PC-9 (cell line): ENCODE measurements around the gene OSER1. TPM values are rescaled to one million over a fixed set of nuclear protein-coding genes. Genes with fewer than 3 reads are reported as not detected.

Source experiments
- BruUV-seq: library from RNA; stranded (reverse); fragments of 400-500 nt; replicated peaks from 2 replicates; lab custom pipeline; 2021; lab: Mats Ljungman, UMichigan
- CTCF ChIA-PET: fragments of 300-600 bp; sonication (Branson Sonifier 250); formaldehyde crosslinking; loops from one replicate; lab custom pipeline; 2022; ENCODE audit warnings: antibody characterized with exemption; lab: Charles Lee
- POLR2A ChIA-PET: fragments of 300-600 bp; sonication (Branson Sonifier 250); formaldehyde crosslinking; loops from one replicate; lab custom pipeline; 2022; ENCODE audit warnings: antibody characterized with exemption; ENCODE audit not compliant: unreplicated experiment; lab: Charles Lee
- DNase-seq, 2 experiments: peaks; one replicate each; pipeline versions ENCODE4 v3.0.0 to v3.0.0-alpha.2; 2015 to 2022; ENCODE audit warnings: mixed read lengths in 1 of 2
- H2AFZ ChIP-seq: fragments of 200-600 bp; sonication (generic); 2 replicates; pipeline ENCODE4 v1.8.1; 2017; ENCODE audit warnings: antibody characterized with exemption
- H3F3A ChIP-seq: fragments of 200-600 bp; sonication (generic); 2 replicates; pipeline ENCODE4 v1.8.1; 2017; ENCODE audit warnings: antibody characterized with exemption, mild to moderate bottlenecking, low read depth; ENCODE audit not compliant: insufficient read depth
- H3K27ac ChIP-seq: fragments of 200-600 bp; sonication (generic); 2 replicates; pipeline ENCODE4 v1.6.1; 2016; ENCODE audit warnings: mixed run types
- H3K27me3 ChIP-seq: fragments of 200-600 bp; sonication (generic); 2 replicates; pipeline ENCODE4 v1.6.1; 2016; ENCODE audit warnings: low read depth, mixed run types; ENCODE audit not compliant: insufficient read depth
- H3K36me3 ChIP-seq: fragments of 200-600 bp; sonication (generic); 2 replicates; pipeline ENCODE4 v1.6.1; 2016; ENCODE audit warnings: low read depth, mixed run types
- H3K4me1 ChIP-seq: fragments of 200-600 bp; sonication (generic); replicated peaks from 2 replicates; pipeline ENCODE4 v1.6.1; 2016; ENCODE audit warnings: mixed run types; ENCODE audit not compliant: insufficient read depth
- H3K4me2 ChIP-seq: fragments of 200-600 bp; sonication (generic); 2 replicates; pipeline ENCODE4 v1.6.1; 2017; ENCODE audit warnings: mixed run types
- H3K4me3 ChIP-seq: fragments of 200-600 bp; sonication (generic); 2 replicates; pipeline ENCODE4 v1.6.1; 2016; ENCODE audit warnings: mixed run types
- H3K79me2 ChIP-seq: fragments of 200-600 bp; sonication (generic); 2 replicates; pipeline ENCODE4 v1.6.1; 2017; ENCODE audit warnings: low read depth, mixed run types
- H3K9me2 ChIP-seq: fragments of 200-600 bp; sonication (generic); 2 replicates; pipeline ENCODE4 v1.8.1; 2017; ENCODE audit warnings: mild to moderate bottlenecking; ENCODE audit not compliant: insufficient read depth
- H3K9me3 ChIP-seq: fragments of 200-600 bp; sonication (generic); 2 replicates; pipeline ENCODE4 v1.8.1; 2016; ENCODE audit warnings: low read depth; ENCODE audit not compliant: insufficient read depth
- H4K20me1 ChIP-seq: fragments of 200-600 bp; sonication (generic); 2 replicates; pipeline ENCODE4 v1.8.1; 2017; ENCODE audit not compliant: insufficient read depth
- EZH2 ChIP-seq: fragments of 200-600 bp; sonication (generic); IDR thresholded peaks from 2 replicates; pipeline ENCODE4 v1.8.0; 2017; ENCODE audit warnings: antibody characterized with exemption, low read depth
- intact Hi-C: fragments of 100-400 bp; cut with micrococcal nuclease; formaldehyde crosslinking; loops from one replicate; pipeline ENCODE4 v1.10.0; 2022; ENCODE audit not compliant: unreplicated experiment
- total RNA-seq: library from RNA; stranded (reverse); gene quantifications from 2 replicates; pipeline ENCODE4 v1.2.3, GENCODE V29; 2021
- TF ChIP-seq, protein P1 (sequence below): fragments of 200-600 bp; sonication (generic); conservative IDR thresholded peaks from 2 replicates; pipeline ENCODE4 v1.6.1; 2017; ENCODE audit warnings: mixed run types, antibody characterized with exemption, mild to moderate bottlenecking, moderate library complexity

OSER1 gene
- total RNA-seq, 1 experiment from 2014 or later = 136 TPM

DNA sequence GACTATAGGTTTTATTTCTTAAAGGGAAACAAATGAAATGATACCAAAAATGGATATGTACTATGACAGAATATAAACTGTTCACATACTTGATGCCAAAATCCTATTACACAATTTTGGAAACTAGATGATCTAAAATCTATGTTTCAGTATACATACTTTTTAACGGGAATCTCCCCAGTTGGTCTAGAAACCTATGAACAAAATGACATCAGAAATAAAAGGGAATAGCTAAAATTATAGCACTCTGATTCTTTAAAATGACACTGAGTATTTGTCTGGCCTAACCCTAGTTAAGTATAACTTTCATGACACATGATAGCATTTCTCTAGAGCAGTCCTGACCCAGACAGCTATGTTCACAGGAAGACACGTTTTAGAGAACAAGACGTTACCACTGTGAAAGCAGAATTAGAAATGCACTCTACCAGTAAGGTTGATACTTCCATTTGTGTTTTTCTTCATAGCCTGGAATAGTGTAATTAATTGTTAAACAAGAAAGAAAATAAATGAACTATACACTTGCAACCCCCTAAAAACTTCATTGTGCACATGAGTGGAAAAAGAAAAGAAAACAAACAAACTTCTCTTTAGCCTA lies 3.3 kb downstream of the OSER1 start:
- peaks cover 34% of the 10 kb centered on the region for H3K36me3 ChIP-seq
- peaks cover 74% of the 10 kb centered on the region for H3K4me1 ChIP-seq
- peak overlapping the region; percentile 98 for H3K4me2 ChIP-seq
- no TSS peak for BruUV-seq
- no peaks in the 10 kb centered on the region for H3K9me3 ChIP-seq
- peak overlapping the region; percentile 98 for H3K4me3 ChIP-seq
- no peak for DNase-seq
- H2AFZ ChIP-seq = no peak overlapping the region
- POLR2A ChIA-PET = interaction anchor here (0.7 kb wide), 1 partner anchor 41 kb away, joined by 5 read pairs; no protein-coding TSS in a partner anchor
- intact Hi-C loops = no loop called here
- peaks cover 10% of the 10 kb centered on the region for H4K20me1 ChIP-seq
- peaks cover 63% of the 10 kb centered on the region; the same call in 1 of the 2 replicates for H3F3A ChIP-seq
- peak overlapping the region; percentile 89 for H3K27ac ChIP-seq
- no peaks in the 10 kb centered on the region for H3K27me3 ChIP-seq
- H3K79me2 ChIP-seq = peaks cover 87% of the 10 kb centered on the region
- no peak for TF ChIP-seq EZH2
- TF ChIP-seq, protein P1, sequence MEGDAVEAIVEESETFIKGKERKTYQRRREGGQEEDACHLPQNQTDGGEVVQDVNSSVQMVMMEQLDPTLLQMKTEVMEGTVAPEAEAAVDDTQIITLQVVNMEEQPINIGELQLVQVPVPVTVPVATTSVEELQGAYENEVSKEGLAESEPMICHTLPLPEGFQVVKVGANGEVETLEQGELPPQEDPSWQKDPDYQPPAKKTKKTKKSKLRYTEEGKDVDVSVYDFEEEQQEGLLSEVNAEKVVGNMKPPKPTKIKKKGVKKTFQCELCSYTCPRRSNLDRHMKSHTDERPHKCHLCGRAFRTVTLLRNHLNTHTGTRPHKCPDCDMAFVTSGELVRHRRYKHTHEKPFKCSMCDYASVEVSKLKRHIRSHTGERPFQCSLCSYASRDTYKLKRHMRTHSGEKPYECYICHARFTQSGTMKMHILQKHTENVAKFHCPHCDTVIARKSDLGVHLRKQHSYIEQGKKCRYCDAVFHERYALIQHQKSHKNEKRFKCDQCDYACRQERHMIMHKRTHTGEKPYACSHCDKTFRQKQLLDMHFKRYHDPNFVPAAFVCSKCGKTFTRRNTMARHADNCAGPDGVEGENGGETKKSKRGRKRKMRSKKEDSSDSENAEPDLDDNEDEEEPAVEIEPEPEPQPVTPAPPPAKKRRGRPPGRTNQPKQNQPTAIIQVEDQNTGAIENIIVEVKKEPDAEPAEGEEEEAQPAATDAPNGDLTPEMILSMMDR = no peak
- no peaks in the 10 kb centered on the region for H3K9me2 ChIP-seq
- CTCF ChIA-PET = interaction anchor here (0.5 kb wide), 1 partner anchor 376 kb away, joined by 4 read pairs; no protein-coding TSS in a partner anchor

DNA sequence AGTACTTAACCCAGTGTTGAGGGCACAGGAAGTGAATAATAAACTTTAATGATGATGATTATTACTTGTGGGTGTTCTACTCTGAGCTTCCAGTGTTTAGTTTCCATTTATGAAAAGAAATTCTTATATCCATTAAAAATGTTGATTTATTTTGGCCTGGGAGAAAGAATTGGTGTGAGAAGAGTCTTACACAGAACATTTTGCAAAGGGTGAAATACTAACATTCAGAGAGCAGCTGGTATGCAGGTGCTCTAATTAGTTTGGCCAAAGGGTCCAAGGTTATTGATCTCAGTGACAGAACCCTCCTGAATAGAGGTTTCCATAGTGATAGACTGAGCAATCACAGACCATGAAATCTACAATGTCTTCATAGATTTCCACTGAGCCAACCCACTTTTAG lies 4.4 kb downstream of the OSER1 start:
- H2AFZ ChIP-seq = no peak overlapping the region
- H3K79me2 ChIP-seq = peaks cover 89% of the 10 kb centered on the region
- H3K4me3 ChIP-seq = no peak overlapping the region
- no peak for TF ChIP-seq EZH2
- TF ChIP-seq, protein P1 = no peak
- H4K20me1 ChIP-seq = peaks cover 10% of the 10 kb centered on the region
- peaks cover 44% of the 10 kb centered on the region for H3K36me3 ChIP-seq
- H3K4me2 ChIP-seq = peak overlapping the region; percentile 4; the same call in 1 of the 2 replicates
- BruUV-seq = no TSS peak
- peaks cover 57% of the 10 kb centered on the region; the same call in 1 of the 2 replicates for H3F3A ChIP-seq
- CTCF ChIA-PET = no interaction called here
- H3K9me3 ChIP-seq = no peaks in the 10 kb centered on the region
- intact Hi-C loops = no loop called here
- POLR2A ChIA-PET = interaction anchor here (0.5 kb wide), 1 partner anchor 360 kb away, joined by 15 read pairs; no protein-coding TSS in a partner anchor
- DNase-seq = no peak
- peaks cover 77% of the 10 kb centered on the region for H3K4me1 ChIP-seq
- H3K27ac ChIP-seq = peak overlapping the region; percentile 34; the same call in 1 of the 2 replicates
- no peaks in the 10 kb centered on the region for H3K27me3 ChIP-seq
- no peaks in the 10 kb centered on the region for H3K9me2 ChIP-seq

DNA sequence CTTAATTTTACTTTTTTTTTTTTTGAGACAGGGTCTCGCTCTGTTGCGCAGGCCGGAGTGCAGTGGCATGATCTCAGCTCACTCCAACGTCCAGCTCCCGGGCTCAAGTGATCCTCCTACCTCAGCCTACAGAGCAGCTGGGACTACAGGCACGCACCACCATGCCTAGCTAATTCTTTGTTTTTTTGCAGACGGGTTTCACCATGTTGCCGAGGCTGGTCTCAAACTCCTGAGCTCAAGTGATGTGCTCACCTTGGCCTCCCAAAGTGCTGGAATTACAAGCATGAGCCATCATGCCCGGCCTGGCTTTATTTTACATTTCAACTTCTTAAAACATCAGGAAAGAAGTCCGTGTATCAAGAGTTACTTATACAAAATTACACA lies 5.7 kb downstream of the OSER1 start:
- Histone ChIP-seq H3K27ac (peak overlapping the region; percentile 96), H2AFZ (no peak overlapping the region), H3K4me3 (peak overlapping the region; percentile 43; the same call in 1 of the 2 replicates), H3F3A (peaks cover 53% of the 10 kb centered on the region; the same call in 1 of the 2 replicates), H3K36me3 (peaks cover 58% of the 10 kb centered on the region), H3K4me1 (peaks cover 84% of the 10 kb centered on the region), H4K20me1 (peaks cover 10% of the 10 kb centered on the region), H3K4me2 (peak overlapping the region; percentile 89), H3K9me2 (no peaks in the 10 kb centered on the region), H3K27me3 (no peaks in the 10 kb centered on the region), H3K9me3 (no peaks in the 10 kb centered on the region), H3K79me2 (peaks cover 96% of the 10 kb centered on the region)
- ChIA-PET CTCF (no interaction called here), POLR2A (interaction anchor here (0.6 kb wide), 2 partner anchors 14 to 1140 kb away, joined by 3 to 9 read pairs; no protein-coding TSS in a partner anchor)
- TF ChIP-seq, protein P1 = no peak
- TF ChIP-seq EZH2 = no peak
- DNase-seq = no peak
- intact Hi-C loops = loop anchor here (1.0 kb wide), 2 partner anchors 459 to 691 kb away; no protein-coding TSS in a partner anchor
- TSS peak; percentile 86 for BruUV-seq
